Kidney (tissue), 22 donors: ENCODE measurements around the gene TSHR. TPM values are rescaled to one million over a fixed set of nuclear protein-coding genes. Genes with fewer than 3 reads are reported as not detected.
"Not testable (repeated sequence)": the region's sequence is repeated elsewhere in the genome, so short reads cannot be mapped to it uniquely, and the experiment has no call there.

Experiments used
- DNase-seq, 5 donors: peaks; one replicate each; pipeline ENCODE4 v3.0.0-alpha.2; 2013 to 2020
- FAIRE-seq: peaks from 2 replicates; lab custom pipeline; 2012; peaks lifted over from hg19 to GRCh38; lab: Jason Lieb, UNC
- H3K27ac ChIP-seq, 2 donors: one replicate each; pipeline ENCODE4 v1.7.0; 2013; ENCODE audit warnings: low read depth in 2 of 2, low read length in 2 of 2, inconsistent platforms in 1 of 2
- H3K27me3 ChIP-seq: one replicate; pipeline ENCODE4 v1.7.1; 2013; ENCODE audit warnings: low read length, inconsistent platforms; ENCODE audit not compliant: control insufficient read depth, insufficient read depth
- H3K36me3 ChIP-seq, 3 donors: one replicate each; pipeline versions ENCODE4 v1.7.0 to v1.7.1; 2013; ENCODE audit warnings: low read length in 3 of 3, control low read depth in 1 of 3, inconsistent platforms in 1 of 3; ENCODE audit not compliant: insufficient read depth in 3 of 3, control insufficient read depth in 2 of 3
- H3K4me1 ChIP-seq, 3 donors: one replicate each; pipeline versions ENCODE4 v1.7.0 to v1.7.1; 2013; ENCODE audit warnings: low read length in 3 of 3, inconsistent platforms in 1 of 3, low read depth in 1 of 3; ENCODE audit not compliant: control insufficient read depth in 2 of 3, insufficient read depth in 2 of 3
- H3K4me3 ChIP-seq, 3 donors: one replicate each; pipeline versions ENCODE4 v1.7.0 to v1.8.1; 2013; ENCODE audit warnings: low read length in 3 of 3, control low read depth in 1 of 3, inconsistent platforms in 1 of 3
- H3K9ac ChIP-seq, 3 donors: one replicate each; pipeline versions ENCODE4 v1.7.0 to v1.7.1; 2013; ENCODE audit warnings: low read length in 3 of 3, control low read depth in 1 of 3, inconsistent platforms in 1 of 3
- H3K9me3 ChIP-seq, 3 donors: one replicate each; pipeline versions ENCODE4 v1.7.0 to v1.7.1; 2013; ENCODE audit warnings: low read length in 3 of 3, control low read depth in 1 of 3, inconsistent platforms in 1 of 3; ENCODE audit not compliant: control insufficient read depth in 2 of 3, insufficient read depth in 1 of 3
- intact Hi-C: fragments of 100-400 bp; cut with DNase I; formaldehyde crosslinking; loops from one replicate; pipeline ENCODE4 v1.11.1; 2022
- long read RNA-seq, 10 donors: library from polyadenylated mRNA in 1 of 10; unstranded in 1 of 10; transcript quantifications; one replicate each; pipeline ENCODE4 v2.0.0 and lab custom pipeline, GENCODE V29; 2021 to 2026
- polyA plus RNA-seq: library from polyadenylated mRNA; stranded (reverse); fragments of 350-450 nt; fragmentation: Illumina TruSeq; extraction: RNeasy Lipid Tissue Mini Kit (QIAGEN cat#74804); gene quantifications from one replicate; pipeline ENCODE4 v1.2.3, GENCODE V29; 2014; ENCODE audit warnings: low read depth, low replicate concordance; ENCODE audit not compliant: insufficient read depth
- total RNA-seq: library from RNA; stranded (reverse); fragmentation: NEBNext Ultra II Directional; extraction: Animal tissue kit (Norgen Biotek cat#: 25700); gene quantifications from one replicate; pipeline ENCODE4 v1.2.1, GENCODE V29; 2021
- TF ChIP-seq, protein P1 (sequence below): IDR thresholded peaks from 3 replicates; pipeline ENCODE4 v1.5.1; 2012; ENCODE audit warnings: mild to moderate bottlenecking, moderate library complexity, borderline replicate concordance; ENCODE audit not compliant: insufficient read depth; ENCODE audit errors: extremely low read depth
- donor health status: control.
- donor health status: control.
- donor health status: control.
- donor health status: control.
- donor health status: control.
- donor health status: DM: yes; HTN: yes; CAD: no.
- donor health status: Normal renal cell carcinoma (clear cell type).

TSHR gene
- total RNA-seq (0.98 TPM), polyA plus RNA-seq (not detected)
- long read RNA-seq, donor 1 = 0 reads
- long read RNA-seq, donor 2 = 0 reads
- long read RNA-seq, donor 3, partial matches to known transcripts = 0 of 1 reads
- long read RNA-seq, donor 3, other reads (novel, unspliced or antisense) = 0 of 1 reads
- long read RNA-seq, donor 4 = 0 reads
- long read RNA-seq, donor 5 = 0 reads
- long read RNA-seq, donor 6 = 0 reads
- long read RNA-seq, donor 7 = 0 reads
- long read RNA-seq, donor 8 = 0 reads
- long read RNA-seq, donor 9 = 0 reads
- long read RNA-seq, donor 10, partial matches to known transcripts = 91 of 91 reads
- long read RNA-seq, donor 10, other reads (novel, unspliced or antisense) = 0 of 91 reads

DNA sequence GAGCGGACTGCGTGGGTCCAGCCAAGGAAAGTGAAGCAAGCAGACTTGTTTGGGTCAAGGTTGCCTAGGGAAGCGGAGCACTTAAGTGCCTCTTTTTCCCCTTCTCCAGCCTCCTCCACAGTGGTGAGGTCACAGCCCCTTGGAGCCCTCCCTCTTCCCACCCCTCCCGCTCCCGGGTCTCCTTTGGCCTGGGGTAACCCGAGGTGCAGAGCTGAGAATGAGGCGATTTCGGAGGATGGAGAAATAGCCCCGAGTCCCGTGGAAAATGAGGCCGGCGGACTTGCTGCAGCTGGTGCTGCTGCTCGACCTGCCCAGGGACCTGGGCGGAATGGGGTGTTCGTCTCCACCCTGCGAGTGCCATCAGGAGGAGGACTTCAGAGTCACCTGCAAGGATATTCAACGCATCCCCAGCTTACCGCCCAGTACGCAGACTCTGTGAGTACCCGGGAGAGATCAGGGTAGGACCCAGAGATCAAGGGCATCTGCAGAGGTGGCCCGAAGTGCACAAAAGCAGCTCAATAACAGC lies at the start of gene TSHR:
TSHR (plus strand) TSS at position 206 of the 526 bp plus-strand sequence; CDS start at position 266, 60 bp downstream.
- TF ChIP-seq, protein P1, sequence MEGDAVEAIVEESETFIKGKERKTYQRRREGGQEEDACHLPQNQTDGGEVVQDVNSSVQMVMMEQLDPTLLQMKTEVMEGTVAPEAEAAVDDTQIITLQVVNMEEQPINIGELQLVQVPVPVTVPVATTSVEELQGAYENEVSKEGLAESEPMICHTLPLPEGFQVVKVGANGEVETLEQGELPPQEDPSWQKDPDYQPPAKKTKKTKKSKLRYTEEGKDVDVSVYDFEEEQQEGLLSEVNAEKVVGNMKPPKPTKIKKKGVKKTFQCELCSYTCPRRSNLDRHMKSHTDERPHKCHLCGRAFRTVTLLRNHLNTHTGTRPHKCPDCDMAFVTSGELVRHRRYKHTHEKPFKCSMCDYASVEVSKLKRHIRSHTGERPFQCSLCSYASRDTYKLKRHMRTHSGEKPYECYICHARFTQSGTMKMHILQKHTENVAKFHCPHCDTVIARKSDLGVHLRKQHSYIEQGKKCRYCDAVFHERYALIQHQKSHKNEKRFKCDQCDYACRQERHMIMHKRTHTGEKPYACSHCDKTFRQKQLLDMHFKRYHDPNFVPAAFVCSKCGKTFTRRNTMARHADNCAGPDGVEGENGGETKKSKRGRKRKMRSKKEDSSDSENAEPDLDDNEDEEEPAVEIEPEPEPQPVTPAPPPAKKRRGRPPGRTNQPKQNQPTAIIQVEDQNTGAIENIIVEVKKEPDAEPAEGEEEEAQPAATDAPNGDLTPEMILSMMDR = no peak
- H3K36me3 ChIP-seq = no peaks in the 10 kb centered on the region
- no peak within 1 kb of the TSS for H3K27ac ChIP-seq
- intact Hi-C loops = no loop called here
- DNase-seq = peak in 3 of 5 donors; percentile 19 to 69 (median 58)
- peak within 1 kb of the TSS in 1 of 3 donors; percentile 37 for H3K9ac ChIP-seq
- peaks cover 7% of the 10 kb centered on the region for H3K27me3 ChIP-seq
- FAIRE-seq = no peak
- peak within 1 kb of the TSS; percentile 42 to 67 (median 61) for H3K4me3 ChIP-seq
- H3K9me3 ChIP-seq = no peaks in the 10 kb centered on the region
- peaks cover 0 to 5% (median 0%) of the 10 kb centered on the region in 3 donors for H3K4me1 ChIP-seq

- Histone ChIP-seq H3K4me1 (no peaks in the 10 kb centered on the region), H3K9me3 (no peaks in the 10 kb centered on the region), H3K36me3 (no peaks in the 10 kb centered on the region), H3K9ac (no peak overlapping the region), H3K4me3 (no peak overlapping the region), H3K27me3 (no peaks in the 10 kb centered on the region), H3K27ac (no peak overlapping the region)
- DNase-seq = no peak
- intact Hi-C loops = no loop called here
- no peak for FAIRE-seq
- TF ChIP-seq, protein P1 = no peak
Measured at GRCh38 chr14:80906336-80906735, 49.1 kb upstream of the TSHR start.

- Histone ChIP-seq H3K27ac (no peak overlapping the region), H3K4me3 (no peak overlapping the region), H3K27me3 (no peaks in the 10 kb centered on the region), H3K36me3 (no peaks in the 10 kb centered on the region), H3K9me3 (no peaks in the 10 kb centered on the region), H3K4me1 (no peaks in the 10 kb centered on the region), H3K9ac (no peak overlapping the region)
- intact Hi-C loops = no loop called here
- TF ChIP-seq, protein P1 = no peak
- FAIRE-seq (no peak), DNase-seq (no peak)
Measured at GRCh38 chr14:80906946-80907345, 48.5 kb upstream of the TSHR start.

DNA sequence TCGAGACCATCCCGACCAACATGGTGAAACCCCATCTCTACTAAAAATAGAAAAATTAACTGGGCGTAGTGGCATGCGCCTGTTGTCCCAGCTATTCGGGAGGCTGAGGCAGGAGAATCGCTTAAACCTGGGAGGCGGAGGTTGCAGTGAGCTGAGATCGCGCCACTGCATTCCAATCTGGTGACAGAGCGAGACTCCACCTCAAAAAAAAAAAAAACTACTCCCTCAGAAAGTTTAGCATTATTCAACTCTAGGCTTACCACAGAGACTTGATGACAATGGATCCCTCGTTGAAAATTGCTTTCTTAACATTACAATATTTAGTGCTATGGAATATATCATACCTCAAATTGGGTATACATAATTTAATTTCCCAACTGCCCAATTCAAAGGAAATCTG lies 43.4 kb upstream of the TSHR start:
- FAIRE-seq, H3K36me3 ChIP-seq, H3K9ac ChIP-seq, H3K27ac ChIP-seq, H3K9me3 ChIP-seq, H3K27me3 ChIP-seq, DNase-seq, intact Hi-C loops, H3K4me1 ChIP-seq, H3K4me3 ChIP-seq: not testable (repeated sequence)
